CD4-positive, alpha-beta T cell (primary cell): Measurements from ENCODE around the gene KRTAP1-5. TPM values are rescaled to one million over a fixed set of nuclear protein-coding genes. Genes with fewer than 3 reads are reported as not detected.
"Not testable (repeated sequence)": the region's sequence is repeated elsewhere in the genome, so short reads cannot be mapped to it uniquely, and the experiment has no call there.

Experiments used
- ATAC-seq: fragments of 200-7000 bp; cut with Tn5 transposase; one replicate; pipeline ENCODE4 v1.10.0; 2022; ENCODE audit warnings: mild to moderate bottlenecking; ENCODE audit not compliant: poor library complexity
- CTCF ChIA-PET: fragments of 350-600 bp; sonication (Branson Sonifier 250); formaldehyde crosslinking; loops from one replicate; lab custom pipeline; 2021; ENCODE audit warnings: antibody characterized with exemption, inconsistent platforms; lab: Charles Lee
- POLR2A ChIA-PET: fragments of 350-600 bp; sonication (Branson Sonifier 250); formaldehyde crosslinking; loops from one replicate; lab custom pipeline; 2021; ENCODE audit warnings: antibody characterized with exemption, inconsistent platforms; lab: Charles Lee
- DNase-seq, 14 experiments: peaks; one replicate each; pipeline ENCODE4 v3.0.0-alpha.2; 2013 to 2020; ENCODE audit warnings: mixed read lengths in 2 of 14
- H3K27ac ChIP-seq, 2 donors: one replicate each; pipeline versions ENCODE4 v1.5.1 to v1.7.0; 2013; ENCODE audit warnings: low read length in 2 of 2, low read depth in 1 of 2, mild to moderate bottlenecking in 1 of 2
- H3K27me3 ChIP-seq, 2 experiments: 1 replicate in 1 of 2; 2 replicates in 1 of 2; pipeline versions ENCODE4 v1.6.1 to v1.7.0; 2013; ENCODE audit warnings: low read length in 2 of 2, control low read depth in 1 of 2, mild to moderate bottlenecking in 1 of 2, moderate library complexity in 1 of 2; ENCODE audit not compliant: insufficient read depth in 2 of 2, control insufficient read depth in 1 of 2
- H3K36me3 ChIP-seq: one replicate; pipeline ENCODE4 v1.6.1; 2013; ENCODE audit warnings: low read length, control low read depth; ENCODE audit not compliant: insufficient read depth
- H3K4me1 ChIP-seq: one replicate; pipeline ENCODE4 v1.6.1; 2013; ENCODE audit warnings: low read length, control low read depth; ENCODE audit not compliant: insufficient read depth
- H3K4me3 ChIP-seq: one replicate; pipeline ENCODE4 v1.5.1; 2013; ENCODE audit warnings: mild to moderate bottlenecking, low read length, moderate library complexity
- H3K9me3 ChIP-seq, 2 experiments: 1 replicate in 1 of 2; 2 replicates in 1 of 2; pipeline versions ENCODE4 v1.6.1 to v1.7.0; 2013; ENCODE audit warnings: low read length in 2 of 2, mild to moderate bottlenecking in 2 of 2, control low read depth in 1 of 2, moderate library complexity in 1 of 2; ENCODE audit not compliant: control insufficient read depth in 1 of 2, insufficient read depth in 1 of 2
- H3K27ac Mint-ChIP-seq: one replicate; pipeline ENCODE4 v1.8.0; 2020; ENCODE audit warnings: mixed read lengths
- H3K27me3 Mint-ChIP-seq: one replicate; pipeline ENCODE4 v1.8.0; 2021; ENCODE audit warnings: mixed read lengths
- H3K36me3 Mint-ChIP-seq: one replicate; pipeline ENCODE4 v1.8.0; 2021; ENCODE audit warnings: low read depth, mixed read lengths
- H3K4me1 Mint-ChIP-seq: one replicate; pipeline ENCODE4 v1.8.0; 2021; ENCODE audit warnings: low read depth, mixed read lengths
- H3K4me3 Mint-ChIP-seq: one replicate; pipeline ENCODE4 v1.8.0; 2020; ENCODE audit warnings: mild to moderate bottlenecking, mixed read lengths
- H3K9me3 Mint-ChIP-seq: one replicate; pipeline ENCODE4 v1.8.0; 2020; ENCODE audit warnings: mixed read lengths
- CTCF ChIP-seq: fragments of 200-600 bp; IDR thresholded peaks from one replicate; pipeline ENCODE4 v1.8.0; 2022; ENCODE audit warnings: antibody characterized with exemption, mild to moderate bottlenecking
- intact Hi-C, 2 experiments: fragments of 100-400 bp; cut with DNase I in 1 of 2; cut with micrococcal nuclease in 1 of 2; formaldehyde crosslinking; loops; one replicate each; pipeline versions ENCODE4 v1.15.1 to v1.9.0; 2023 to 2025; cut with DNase I, micrococcal nuclease
- total RNA-seq, 174 experiments: library from RNA in 2 of 174; stranded (reverse) in 2 of 174; gene quantifications; one replicate each; pipeline ENCODE4 v1.2.3 and lab custom pipeline; 2021 to 2026

Gene KRTAP1-5
- total RNA-seq, 2 experiments from 2014 or later: not detected

- H3K9me3 Mint-ChIP-seq: no peaks in the 10 kb centered on the region
- ChIA-PET CTCF (interaction anchor here (0.6 kb wide), 1 partner anchor 266 kb away, joined by 3 read pairs; no protein-coding TSS in a partner anchor), POLR2A (no interaction called here)
- Histone ChIP-seq H3K27me3 (no peaks in the 10 kb centered on the region), H3K4me1 (no peaks in the 10 kb centered on the region), H3K36me3 (no peaks in the 10 kb centered on the region), H3K27ac (no peak overlapping the region), H3K9me3 (peaks cover 0 to 2% of the 10 kb centered on the region in 2 experiments), H3K4me3 (no peak overlapping the region)
- no peak for DNase-seq
- no peak for ATAC-seq
- no peaks in the 10 kb centered on the region for H3K36me3 Mint-ChIP-seq
- intact Hi-C loops: no loop called here
- peaks cover 4% of the 10 kb centered on the region for H3K27me3 Mint-ChIP-seq
- no peak overlapping the region for H3K4me3 Mint-ChIP-seq
- H3K27ac Mint-ChIP-seq: no peak overlapping the region
- no peak for TF ChIP-seq CTCF
- no peaks in the 10 kb centered on the region for H3K4me1 Mint-ChIP-seq
These were observed 10.9 kb upstream of the KRTAP1-5 start for GRCh38 chr17:41037853-41038350.

GRCh38 chr17:41034346-41034935 lies 7.4 kb upstream of the KRTAP1-5 start, which contains the start of gene KRTAP1-3:
KRTAP1-3 (minus strand) TSS chr17:41034874; CDS start chr17:41034821, 53 bp downstream.
- POLR2A ChIA-PET, H3K4me3 ChIP-seq, H3K4me3 Mint-ChIP-seq, intact Hi-C loops, H3K4me1 ChIP-seq, H3K9me3 Mint-ChIP-seq, H3K9me3 ChIP-seq, H3K27me3 ChIP-seq, CTCF ChIA-PET, H3K36me3 Mint-ChIP-seq, DNase-seq, H3K27ac Mint-ChIP-seq, H3K27ac ChIP-seq, H3K36me3 ChIP-seq, H3K4me1 Mint-ChIP-seq, ATAC-seq: not testable (repeated sequence)
- H3K27me3 Mint-ChIP-seq: peaks cover 30% of the 10 kb centered on the region

GRCh38 chr17:41029633-41030245 lies 2.7 kb upstream of the KRTAP1-5 start, which contains the start of gene KRTAP1-4:
KRTAP1-4 (minus strand) TSS chr17:41030195; CDS start chr17:41030078, 117 bp downstream.
- ChIA-PET CTCF (no interaction called here), POLR2A (interaction anchor here (0.6 kb wide), 1 partner anchor 12 kb away, joined by 3 read pairs; no protein-coding TSS in a partner anchor)
- intact Hi-C loops: no loop called here
- peaks cover 2 to 4% of the 10 kb centered on the region in 2 experiments for H3K27me3 ChIP-seq
- no peaks in the 10 kb centered on the region for H3K36me3 ChIP-seq
- no peaks in the 10 kb centered on the region for H3K4me1 ChIP-seq
- no peak within 1 kb of the TSS for H3K27ac Mint-ChIP-seq
- no peaks in the 10 kb centered on the region for H3K36me3 Mint-ChIP-seq
- H3K4me1 Mint-ChIP-seq: no peaks in the 10 kb centered on the region
- no peak within 1 kb of the TSS for H3K4me3 ChIP-seq
- H3K4me3 Mint-ChIP-seq: no peak within 1 kb of the TSS
- no peak for TF ChIP-seq CTCF
- DNase-seq (no peak), ATAC-seq (no peak)
- no peaks in the 10 kb centered on the region for H3K9me3 Mint-ChIP-seq
- H3K27ac ChIP-seq: no peak within 1 kb of the TSS
- H3K9me3 ChIP-seq: no peaks in the 10 kb centered on the region
- peaks cover 51% of the 10 kb centered on the region for H3K27me3 Mint-ChIP-seq
